ENCODE measurements around the gene PTGDR. TPM values are rescaled to one million over a fixed set of nuclear protein-coding genes. Genes with fewer than 3 reads are reported as not detected.

The PTGDR gene
- total and polyA plus RNA-seq, 12 donors = 0.06 to 3.5 (median 0.47) TPM; not detected in 2

DNA sequence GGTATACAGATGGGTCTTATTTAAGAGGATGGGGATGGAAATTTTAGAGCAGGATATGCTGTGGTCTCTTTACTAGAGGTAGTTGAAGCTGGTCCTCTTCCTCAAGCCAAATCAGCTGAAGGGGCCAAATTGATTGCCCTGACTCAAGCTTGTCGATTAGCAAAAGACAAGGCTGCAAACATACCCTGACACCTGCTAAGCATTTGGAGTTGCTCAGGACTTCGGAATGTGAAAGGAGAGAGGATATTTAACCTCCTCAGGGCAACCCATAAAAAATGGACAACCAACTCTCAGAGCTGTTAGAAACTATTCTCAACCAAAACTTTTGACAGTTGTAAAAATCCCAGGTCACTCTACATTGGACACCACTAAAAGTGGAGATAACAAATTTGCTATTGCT lies 15.6 kb downstream of the PTGDR start:
- intact Hi-C loops (cut with DNase I) = no loop called here
- Histone ChIP-seq H3K4me1 (replicated peaks in 1 of 2) (peaks cover 0 to 6% of the 10 kb centered on the region in 2 donors), H3K27me3 (peaks cover 5% of the 10 kb centered on the region), H3K4me3 (no peak overlapping the region), H3K27ac (no peak overlapping the region), H3K36me3 (replicated peaks in 1 of 2) (no peaks in the 10 kb centered on the region), H3K9me3 (replicated peaks in 1 of 3) (no peaks in the 10 kb centered on the region)
- TF ChIP-seq POLR2A (IDR thresholded peaks at IDR 0.05) = no peak
- TF ChIP-seq, protein P1, sequence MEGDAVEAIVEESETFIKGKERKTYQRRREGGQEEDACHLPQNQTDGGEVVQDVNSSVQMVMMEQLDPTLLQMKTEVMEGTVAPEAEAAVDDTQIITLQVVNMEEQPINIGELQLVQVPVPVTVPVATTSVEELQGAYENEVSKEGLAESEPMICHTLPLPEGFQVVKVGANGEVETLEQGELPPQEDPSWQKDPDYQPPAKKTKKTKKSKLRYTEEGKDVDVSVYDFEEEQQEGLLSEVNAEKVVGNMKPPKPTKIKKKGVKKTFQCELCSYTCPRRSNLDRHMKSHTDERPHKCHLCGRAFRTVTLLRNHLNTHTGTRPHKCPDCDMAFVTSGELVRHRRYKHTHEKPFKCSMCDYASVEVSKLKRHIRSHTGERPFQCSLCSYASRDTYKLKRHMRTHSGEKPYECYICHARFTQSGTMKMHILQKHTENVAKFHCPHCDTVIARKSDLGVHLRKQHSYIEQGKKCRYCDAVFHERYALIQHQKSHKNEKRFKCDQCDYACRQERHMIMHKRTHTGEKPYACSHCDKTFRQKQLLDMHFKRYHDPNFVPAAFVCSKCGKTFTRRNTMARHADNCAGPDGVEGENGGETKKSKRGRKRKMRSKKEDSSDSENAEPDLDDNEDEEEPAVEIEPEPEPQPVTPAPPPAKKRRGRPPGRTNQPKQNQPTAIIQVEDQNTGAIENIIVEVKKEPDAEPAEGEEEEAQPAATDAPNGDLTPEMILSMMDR (IDR thresholded peaks at IDR 0.05) = no peak
- DNase-seq = no peak
- 65 to 77% (median 69%) methylated on average over 2 of the region's 2 CpGs for WGBS, 4 donors

DNA sequence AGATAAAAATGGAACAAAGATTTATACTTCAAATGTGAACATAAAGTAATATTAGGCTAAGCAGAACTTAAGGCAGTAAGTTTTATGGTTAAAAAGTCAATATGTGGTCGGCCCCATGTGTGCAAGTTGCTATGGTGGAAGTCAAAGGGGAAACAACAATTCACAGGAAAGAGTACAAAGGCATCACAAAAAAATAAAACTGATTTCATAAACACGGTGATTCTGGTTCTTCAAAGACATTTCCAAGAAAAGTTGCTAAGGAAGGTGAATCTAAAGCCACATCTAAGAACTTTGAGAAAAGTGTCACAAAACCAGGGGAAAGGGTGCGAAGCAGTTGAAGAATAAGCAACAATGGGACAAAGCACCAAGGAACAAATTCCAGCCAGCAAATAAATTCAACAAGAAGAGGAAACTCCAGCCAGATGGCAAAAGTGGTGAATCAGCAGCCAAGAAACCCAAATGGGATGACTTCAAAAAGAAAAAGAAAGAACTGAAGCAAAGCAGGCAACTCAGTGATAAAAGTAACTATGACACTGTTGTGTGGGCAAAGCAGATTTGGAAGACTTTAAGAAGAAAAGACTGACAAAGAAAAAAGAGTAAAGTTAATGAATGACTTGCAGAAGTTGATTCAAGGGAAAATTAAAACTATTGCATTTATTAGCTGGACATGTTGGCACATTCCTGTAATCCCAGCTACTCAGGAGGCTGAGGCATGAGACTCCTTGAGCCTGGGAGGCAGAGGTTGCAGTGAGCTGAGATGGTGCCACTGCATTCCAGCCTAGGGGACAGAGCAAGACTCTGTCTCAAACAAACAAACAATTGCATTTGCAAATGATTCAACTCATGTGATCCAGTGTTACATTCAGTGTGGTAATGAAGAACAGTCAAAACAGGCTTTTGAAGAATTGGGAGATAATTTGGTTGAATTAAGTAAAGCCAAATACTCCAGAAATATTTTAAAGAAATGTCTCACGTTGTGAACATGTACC lies 19.5 kb downstream of the PTGDR start:
- H3K36me3 ChIP-seq (replicated peaks in 1 of 2) = no peaks in the 10 kb centered on the region
- intact Hi-C loops (cut with DNase I) = no loop called here
- H3K27ac ChIP-seq = no peak overlapping the region
- H3K27me3 ChIP-seq = peaks cover 5% of the 10 kb centered on the region
- H3K9me3 ChIP-seq (replicated peaks in 1 of 3) = no peaks in the 10 kb centered on the region
- TF ChIP-seq POLR2A (IDR thresholded peaks at IDR 0.05) = no peak
- TF ChIP-seq, protein P1 (IDR thresholded peaks at IDR 0.05) = no peak
- WGBS, 4 donors = 67 to 74% (median 72%) methylated on average over 4 of the region's 4 CpGs
- no peaks in the 10 kb centered on the region for H3K4me1 ChIP-seq (replicated peaks in 1 of 2)
- H3K4me3 ChIP-seq = no peak overlapping the region
- DNase-seq = no peak

DNA sequence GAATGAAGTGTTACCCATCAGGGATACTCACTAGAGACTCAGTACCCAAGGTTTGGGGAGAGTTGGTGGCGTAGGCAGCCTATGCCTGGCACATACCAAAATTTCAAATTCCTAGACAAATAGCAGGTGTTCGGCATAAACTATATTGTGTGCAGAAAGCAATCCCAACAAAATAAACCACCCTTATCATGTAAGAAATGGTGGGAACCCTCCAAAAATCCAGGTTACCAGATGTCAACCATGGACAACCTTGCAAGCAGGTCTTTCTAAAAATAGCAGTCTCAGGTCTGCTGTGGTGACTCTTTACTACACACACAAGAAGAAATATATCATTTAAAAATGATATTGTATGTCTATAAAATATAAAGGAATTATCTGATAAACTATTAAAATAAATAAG lies 28.9 kb downstream of the PTGDR start:
- no peak overlapping the region for H3K27ac ChIP-seq
- 88 to 100% (median 96%) methylated on average over 2 of the region's 2 CpGs for WGBS, 4 donors
- H3K4me3 ChIP-seq = no peak overlapping the region
- no peaks in the 10 kb centered on the region for H3K9me3 ChIP-seq (replicated peaks in 1 of 3)
- no peaks in the 10 kb centered on the region for H3K27me3 ChIP-seq
- DNase-seq = no peak
- no peaks in the 10 kb centered on the region for H3K36me3 ChIP-seq (replicated peaks in 1 of 2)
- H3K4me1 ChIP-seq (replicated peaks in 1 of 2) = no peaks in the 10 kb centered on the region
- TF ChIP-seq, protein P1 (IDR thresholded peaks at IDR 0.05) = no peak
- no peak for TF ChIP-seq POLR2A (IDR thresholded peaks at IDR 0.05)
- intact Hi-C loops (cut with DNase I) = loop anchor here in 1 of 2 donors (10.0 kb wide), 1 partner anchor 178 kb away; no protein-coding TSS in a partner anchor

DNA sequence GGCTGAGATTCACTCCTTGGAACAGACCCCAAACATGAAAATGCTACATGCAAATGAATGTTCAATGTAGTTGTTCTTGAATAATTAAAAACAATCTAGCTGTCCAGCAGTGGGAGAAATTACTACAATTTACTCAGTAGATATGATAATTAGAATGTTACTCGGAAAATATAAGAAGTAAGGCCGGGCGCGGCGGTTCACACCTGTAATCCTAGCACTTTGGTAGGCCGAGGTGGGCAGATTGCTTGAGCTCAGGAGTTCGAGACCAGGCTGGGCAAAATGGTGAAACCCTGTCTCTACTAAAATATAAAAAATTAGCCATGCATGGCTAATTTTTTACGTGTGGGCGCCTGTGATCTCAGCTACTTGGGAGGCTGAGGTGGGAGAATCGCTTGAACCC lies 31.3 kb downstream of the PTGDR start:
- intact Hi-C loops (cut with DNase I) = loop anchor here in 1 of 2 donors (10.0 kb wide), 1 partner anchor 176 kb away; no protein-coding TSS in a partner anchor
- DNase-seq = no peak
- WGBS, 4 donors = 79 to 89% (median 82%) methylated on average over 10 of the region's 10 CpGs

More for the DNA sequence above, 31.3 kb downstream of the PTGDR start:
- no peaks in the 10 kb centered on the region for H3K9me3 ChIP-seq (replicated peaks in 1 of 3)
- no peak for TF ChIP-seq POLR2A (IDR thresholded peaks at IDR 0.05)
- TF ChIP-seq, protein P1 (IDR thresholded peaks at IDR 0.05) = no peak
- no peaks in the 10 kb centered on the region for H3K4me1 ChIP-seq (replicated peaks in 1 of 2)
- H3K4me3 ChIP-seq = no peak overlapping the region
- H3K36me3 ChIP-seq (replicated peaks in 1 of 2) = no peaks in the 10 kb centered on the region
- H3K27ac ChIP-seq = no peak overlapping the region
- H3K27me3 ChIP-seq = no peaks in the 10 kb centered on the region
